Mesendoderm (in vitro differentiated cells): Measurements from ENCODE around the gene GABRG3.

Source experiments
- DNase-seq: peaks from one replicate; pipeline ENCODE4 v3.0.0; 2013
- H2AK5ac ChIP-seq: 2 replicates; pipeline ENCODE4 v1.6.1; 2013; ENCODE audit warnings: low read length, inconsistent platforms
- H2BK120ac ChIP-seq: 2 replicates; pipeline ENCODE4 v1.6.1; 2013; ENCODE audit warnings: low read depth, mild to moderate bottlenecking, low read length, moderate library complexity, mixed read lengths
- H2BK15ac ChIP-seq: replicated peaks from 2 replicates; pipeline ENCODE4 v1.6.1; 2013; ENCODE audit warnings: low read depth, mild to moderate bottlenecking, moderate library complexity
- H2BK5ac ChIP-seq: 2 replicates; pipeline ENCODE4 v1.6.1; 2013; ENCODE audit warnings: low read length, inconsistent platforms
- H3K18ac ChIP-seq: 2 replicates; pipeline ENCODE4 v1.6.1; 2013; ENCODE audit warnings: mild to moderate bottlenecking, low read length, mixed read lengths
- H3K23ac ChIP-seq: one replicate; pipeline ENCODE4 v1.6.1; 2013; ENCODE audit warnings: low read length
- H3K27ac ChIP-seq: 2 replicates; pipeline ENCODE4 v1.5.1; 2013; ENCODE audit warnings: low read depth, mild to moderate bottlenecking, inconsistent platforms, low read length, moderate library complexity
- H3K27me3 ChIP-seq: 2 replicates; pipeline ENCODE4 v1.6.1; 2013; ENCODE audit warnings: low read length, control low read depth, mild to moderate bottlenecking, inconsistent platforms; ENCODE audit not compliant: insufficient read depth, poor library complexity
- H3K36me3 ChIP-seq: 2 replicates; pipeline ENCODE4 v1.6.1; 2013; ENCODE audit warnings: low read length, inconsistent platforms; ENCODE audit not compliant: control insufficient read depth, insufficient read depth
- H3K4ac ChIP-seq: one replicate; pipeline ENCODE4 v1.6.1; 2013; ENCODE audit warnings: low read depth, mild to moderate bottlenecking, low read length, moderate library complexity
- H3K4me1 ChIP-seq: 2 replicates; pipeline ENCODE4 v1.6.1; 2013; ENCODE audit warnings: low read depth, low read length, inconsistent platforms; ENCODE audit not compliant: control insufficient read depth
- H3K4me2 ChIP-seq: 2 replicates; pipeline ENCODE4 v1.6.1; 2013; ENCODE audit warnings: low read length
- H3K4me3 ChIP-seq: 2 replicates; pipeline ENCODE4 v1.5.1; 2013; ENCODE audit warnings: mild to moderate bottlenecking, low read length
- H3K56ac ChIP-seq: one replicate; pipeline ENCODE4 v1.6.1; 2013; ENCODE audit warnings: low read length
- H3K79me1 ChIP-seq: 2 replicates; pipeline ENCODE4 v1.6.1; 2013; ENCODE audit warnings: low read length, inconsistent platforms
- H3K79me2 ChIP-seq: 2 replicates; pipeline ENCODE4 v1.6.1; 2013; ENCODE audit warnings: mild to moderate bottlenecking, low read length; ENCODE audit not compliant: control insufficient read depth, insufficient read depth
- H3K9ac ChIP-seq: 2 replicates; pipeline ENCODE4 v1.6.1; 2013; ENCODE audit warnings: low read length, inconsistent platforms
- H4K5ac ChIP-seq: one replicate; pipeline ENCODE4 v1.6.1; 2013; ENCODE audit warnings: low read length
- H4K8ac ChIP-seq: one replicate; pipeline ENCODE4 v1.6.1; 2013; ENCODE audit warnings: low read depth, mild to moderate bottlenecking, control low read depth, low read length, moderate library complexity
- WGBS: extraction: QIAGEN DNeasy Blood & Tissue Kit; methylation state at CpG from one replicate; pipeline ENCODE4 v1.1.7; 2013; ENCODE audit warnings: low lambda C conversion rate, missing lambda C conversion rate; ENCODE audit not compliant: insufficient coverage; ENCODE audit errors: extremely low coverage; 5-methylcytosine and 5-hydroxymethylcytosine counted together

The GABRG3 gene

GRCh38 chr15:27025481-27025966, 54.5 kb downstream of the GABRG3 start:
- H2AK5ac ChIP-seq: no peak overlapping the region
- H3K18ac ChIP-seq: no peak overlapping the region
- no peaks in the 10 kb centered on the region for H3K79me1 ChIP-seq
- no peak overlapping the region for H4K5ac ChIP-seq
- no peak overlapping the region for H3K56ac ChIP-seq
- H3K79me2 ChIP-seq: no peaks in the 10 kb centered on the region
- no CpG with 5 or more reads among the region's 9 CpGs for WGBS
- no peak overlapping the region for H3K9ac ChIP-seq
- H3K4me2 ChIP-seq: no peak overlapping the region
- no peaks in the 10 kb centered on the region for H3K36me3 ChIP-seq
- no peak for DNase-seq
- H3K4me3 ChIP-seq: no peak overlapping the region
- no peak overlapping the region for H3K23ac ChIP-seq
- no peak overlapping the region for H3K4ac ChIP-seq
- H4K8ac ChIP-seq: no peak overlapping the region
- no peaks in the 10 kb centered on the region for H3K27me3 ChIP-seq
- H2BK5ac ChIP-seq: no peak overlapping the region
- no peak overlapping the region for H3K27ac ChIP-seq
- H2BK120ac ChIP-seq: no peak overlapping the region
- H2BK15ac ChIP-seq: no peak overlapping the region
- no peaks in the 10 kb centered on the region for H3K4me1 ChIP-seq

DNA sequence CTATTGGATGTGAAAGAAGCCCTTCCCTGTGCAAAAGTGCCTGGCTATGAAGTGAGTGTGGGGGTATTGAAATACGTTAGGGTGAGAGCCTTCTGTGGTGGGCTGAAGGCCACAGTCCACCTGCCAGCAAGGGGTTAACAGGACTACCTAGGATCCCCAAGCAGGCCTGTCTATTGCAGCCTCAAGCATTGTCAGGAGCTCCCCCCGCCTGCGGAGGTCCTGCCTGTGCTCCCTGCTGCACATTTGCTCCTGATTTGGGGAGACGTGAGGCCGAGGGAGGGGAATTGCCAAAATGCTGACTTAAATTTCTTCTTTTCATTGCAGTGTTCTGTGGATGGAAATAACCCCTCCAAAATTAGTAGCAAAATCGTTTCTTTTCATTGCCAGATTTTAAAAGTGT, 56.2 kb downstream of the GABRG3 start:
- no peak for DNase-seq
- H2BK5ac ChIP-seq: no peak overlapping the region
- H3K18ac ChIP-seq: no peak overlapping the region
- H3K9ac ChIP-seq: no peak overlapping the region
- no peaks in the 10 kb centered on the region for H3K4me1 ChIP-seq
- H2BK15ac ChIP-seq: no peak overlapping the region
- H2AK5ac ChIP-seq: no peak overlapping the region
- no peaks in the 10 kb centered on the region for H3K79me2 ChIP-seq
- no peak overlapping the region for H3K4me3 ChIP-seq
- no peak overlapping the region for H3K4ac ChIP-seq
- no CpG with 5 or more reads among the region's 6 CpGs for WGBS
- H3K36me3 ChIP-seq: no peaks in the 10 kb centered on the region
- no peak overlapping the region for H2BK120ac ChIP-seq
- no peak overlapping the region for H3K4me2 ChIP-seq
- H3K79me1 ChIP-seq: no peaks in the 10 kb centered on the region
- H4K5ac ChIP-seq: no peak overlapping the region
- H3K56ac ChIP-seq: no peak overlapping the region
- H3K27ac ChIP-seq: no peak overlapping the region
- H4K8ac ChIP-seq: no peak overlapping the region
- H3K27me3 ChIP-seq: no peaks in the 10 kb centered on the region
- H3K23ac ChIP-seq: no peak overlapping the region

- Histone ChIP-seq H2BK120ac (no peak overlapping the region), H3K18ac (no peak overlapping the region), H3K4me1 (no peaks in the 10 kb centered on the region), H4K8ac (no peak overlapping the region), H3K36me3 (no peaks in the 10 kb centered on the region), H3K9ac (no peak overlapping the region), H3K4ac (no peak overlapping the region), H2BK5ac (no peak overlapping the region), H3K56ac (no peak overlapping the region), H3K79me2 (no peaks in the 10 kb centered on the region), H3K4me2 (no peak overlapping the region), H3K27me3 (no peaks in the 10 kb centered on the region), H3K27ac (no peak overlapping the region), H4K5ac (no peak overlapping the region), H3K4me3 (no peak overlapping the region), H3K23ac (no peak overlapping the region), H3K79me1 (no peaks in the 10 kb centered on the region), H2BK15ac (no peak overlapping the region), H2AK5ac (no peak overlapping the region)
- WGBS: no CpG with 5 or more reads among the region's 12 CpGs
- no peak for DNase-seq
These were observed 58.0 kb downstream of the GABRG3 start for GRCh38 chr15:27028858-27029477.

DNA sequence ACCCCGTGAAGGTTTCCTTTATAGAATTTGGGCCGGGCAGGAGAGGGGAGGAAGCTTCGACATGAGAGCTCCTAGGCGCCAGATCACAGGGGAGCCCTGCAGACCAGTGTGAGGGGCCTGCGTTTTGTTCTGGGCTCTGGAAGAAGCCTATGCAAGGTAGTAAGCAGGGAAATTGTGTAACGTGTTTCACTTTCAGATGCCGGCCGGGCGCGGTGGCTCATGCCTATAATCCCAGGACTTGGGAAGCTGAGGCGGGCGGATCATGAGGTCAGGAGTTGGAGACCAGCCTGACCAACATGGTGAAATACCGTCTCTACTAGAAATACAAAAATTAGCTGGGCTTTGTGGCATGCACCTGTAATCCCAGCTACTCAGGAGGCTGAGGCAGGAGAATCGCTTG, 65.2 kb downstream of the GABRG3 start:
- WGBS: no CpG with 5 or more reads among the region's 14 CpGs
- Histone ChIP-seq H3K9ac (no peak overlapping the region), H2BK15ac (no peak overlapping the region), H3K36me3 (no peaks in the 10 kb centered on the region), H3K79me1 (no peaks in the 10 kb centered on the region), H3K79me2 (no peaks in the 10 kb centered on the region), H3K4me2 (no peak overlapping the region), H2AK5ac (no peak overlapping the region), H3K4ac (no peak overlapping the region), H3K18ac (no peak overlapping the region), H4K5ac (no peak overlapping the region), H3K27me3 (no peaks in the 10 kb centered on the region), H3K4me1 (no peaks in the 10 kb centered on the region), H3K23ac (no peak overlapping the region), H3K4me3 (no peak overlapping the region), H4K8ac (no peak overlapping the region), H3K27ac (no peak overlapping the region), H2BK5ac (no peak overlapping the region), H3K56ac (no peak overlapping the region), H2BK120ac (no peak overlapping the region)
- no peak for DNase-seq

GRCh38 chr15:27037501-27037900, 66.5 kb downstream of the GABRG3 start:
- Histone ChIP-seq H3K36me3 (no peaks in the 10 kb centered on the region), H2BK5ac (no peak overlapping the region), H3K4me1 (no peaks in the 10 kb centered on the region), H4K8ac (no peak overlapping the region), H3K79me1 (no peaks in the 10 kb centered on the region), H3K27ac (no peak overlapping the region), H3K23ac (no peak overlapping the region), H3K56ac (no peak overlapping the region), H3K79me2 (no peaks in the 10 kb centered on the region), H4K5ac (no peak overlapping the region), H2AK5ac (no peak overlapping the region), H3K18ac (no peak overlapping the region), H3K27me3 (no peaks in the 10 kb centered on the region), H3K9ac (no peak overlapping the region), H2BK120ac (no peak overlapping the region), H2BK15ac (no peak overlapping the region), H3K4ac (no peak overlapping the region), H3K4me2 (no peak overlapping the region), H3K4me3 (no peak overlapping the region)
- no CpG with 5 or more reads among the region's 2 CpGs for WGBS
- no peak for DNase-seq

- DNase-seq: no peak
- Histone ChIP-seq H3K4me1 (no peaks in the 10 kb centered on the region), H3K4me2 (no peak overlapping the region), H4K8ac (no peak overlapping the region), H3K23ac (no peak overlapping the region), H3K27ac (no peak overlapping the region), H3K4ac (no peak overlapping the region), H3K79me1 (no peaks in the 10 kb centered on the region), H2AK5ac (no peak overlapping the region), H3K4me3 (no peak overlapping the region), H3K27me3 (no peaks in the 10 kb centered on the region), H2BK120ac (no peak overlapping the region), H2BK5ac (no peak overlapping the region), H3K56ac (no peak overlapping the region), H2BK15ac (no peak overlapping the region), H4K5ac (no peak overlapping the region), H3K18ac (no peak overlapping the region), H3K79me2 (no peaks in the 10 kb centered on the region), H3K36me3 (no peaks in the 10 kb centered on the region), H3K9ac (no peak overlapping the region)
- WGBS: no CpG with 5 or more reads among the region's 3 CpGs
These were observed 68.2 kb downstream of the GABRG3 start for GRCh38 chr15:27039152-27039551.
